PFSK-1 (cell line): ENCODE results near the gene MAST4.

Source experiments
- SIN3A ChIP-seq: IDR thresholded peaks from 2 replicates; pipeline ENCODE4 v1.6.1; 2012; ENCODE audit warnings: mild to moderate bottlenecking, low read length, moderate library complexity, borderline replicate concordance; ENCODE audit not compliant: insufficient read depth
- TAF1 ChIP-seq: IDR thresholded peaks from 2 replicates; pipeline ENCODE4 v1.6.1; 2012; ENCODE audit warnings: low read length, control low read depth, borderline replicate concordance; ENCODE audit not compliant: insufficient read depth
- TF ChIP-seq, protein P1 (sequence below), 2 experiments: IDR thresholded peaks; 2 replicates each; pipeline versions ENCODE4 v1.6.1 to v1.8.0; 2011 to 2012; ENCODE audit warnings: low read depth in 2 of 2, low read length in 2 of 2, control low read depth in 1 of 2, inconsistent platforms in 1 of 2, mild to moderate bottlenecking in 1 of 2, moderate library complexity in 1 of 2; ENCODE audit not compliant: insufficient read depth in 1 of 2

DNA sequence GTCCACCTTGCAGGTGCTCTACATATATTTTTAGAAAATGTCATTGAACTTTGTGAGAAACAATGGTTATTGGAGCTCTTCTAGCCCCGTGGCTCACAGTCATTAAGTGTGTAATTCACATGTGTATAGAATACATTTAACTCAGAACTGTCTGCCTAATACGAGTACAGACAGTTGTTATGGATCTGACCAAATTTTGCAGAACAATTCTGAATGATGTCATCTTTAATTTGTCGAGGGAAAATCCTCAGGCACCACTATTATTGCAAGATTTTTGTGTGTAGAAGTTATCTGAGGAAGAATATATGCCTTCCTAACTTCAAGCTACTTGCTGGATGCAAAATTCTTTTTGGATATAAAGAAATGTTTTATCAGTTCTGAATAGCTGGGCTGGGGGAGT lies 383.5 kb downstream of the MAST4 start:
- TF ChIP-seq, protein P1, sequence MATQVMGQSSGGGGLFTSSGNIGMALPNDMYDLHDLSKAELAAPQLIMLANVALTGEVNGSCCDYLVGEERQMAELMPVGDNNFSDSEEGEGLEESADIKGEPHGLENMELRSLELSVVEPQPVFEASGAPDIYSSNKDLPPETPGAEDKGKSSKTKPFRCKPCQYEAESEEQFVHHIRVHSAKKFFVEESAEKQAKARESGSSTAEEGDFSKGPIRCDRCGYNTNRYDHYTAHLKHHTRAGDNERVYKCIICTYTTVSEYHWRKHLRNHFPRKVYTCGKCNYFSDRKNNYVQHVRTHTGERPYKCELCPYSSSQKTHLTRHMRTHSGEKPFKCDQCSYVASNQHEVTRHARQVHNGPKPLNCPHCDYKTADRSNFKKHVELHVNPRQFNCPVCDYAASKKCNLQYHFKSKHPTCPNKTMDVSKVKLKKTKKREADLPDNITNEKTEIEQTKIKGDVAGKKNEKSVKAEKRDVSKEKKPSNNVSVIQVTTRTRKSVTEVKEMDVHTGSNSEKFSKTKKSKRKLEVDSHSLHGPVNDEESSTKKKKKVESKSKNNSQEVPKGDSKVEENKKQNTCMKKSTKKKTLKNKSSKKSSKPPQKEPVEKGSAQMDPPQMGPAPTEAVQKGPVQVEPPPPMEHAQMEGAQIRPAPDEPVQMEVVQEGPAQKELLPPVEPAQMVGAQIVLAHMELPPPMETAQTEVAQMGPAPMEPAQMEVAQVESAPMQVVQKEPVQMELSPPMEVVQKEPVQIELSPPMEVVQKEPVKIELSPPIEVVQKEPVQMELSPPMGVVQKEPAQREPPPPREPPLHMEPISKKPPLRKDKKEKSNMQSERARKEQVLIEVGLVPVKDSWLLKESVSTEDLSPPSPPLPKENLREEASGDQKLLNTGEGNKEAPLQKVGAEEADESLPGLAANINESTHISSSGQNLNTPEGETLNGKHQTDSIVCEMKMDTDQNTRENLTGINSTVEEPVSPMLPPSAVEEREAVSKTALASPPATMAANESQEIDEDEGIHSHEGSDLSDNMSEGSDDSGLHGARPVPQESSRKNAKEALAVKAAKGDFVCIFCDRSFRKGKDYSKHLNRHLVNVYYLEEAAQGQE (IDR thresholded peaks at IDR 0.05; ENCODE audit: insufficient read depth in 1 of 2, low read depth in 2 of 2, low read length in 2 of 2), result no peak
- TF ChIP-seq TAF1 (no peak), SIN3A (no peak)
